ENCODE measurements around the gene HBP1. TPM values are rescaled to one million over a fixed set of nuclear protein-coding genes. Genes with fewer than 3 reads are reported as not detected.
"Not testable (repeated sequence)": the region's sequence is repeated elsewhere in the genome, so short reads cannot be mapped to it uniquely, and the experiment has no call there.

The HBP1 gene
- total and polyA plus RNA-seq, 2 experiments from 2014 or later = 36.0 to 52.8 TPM

DNA sequence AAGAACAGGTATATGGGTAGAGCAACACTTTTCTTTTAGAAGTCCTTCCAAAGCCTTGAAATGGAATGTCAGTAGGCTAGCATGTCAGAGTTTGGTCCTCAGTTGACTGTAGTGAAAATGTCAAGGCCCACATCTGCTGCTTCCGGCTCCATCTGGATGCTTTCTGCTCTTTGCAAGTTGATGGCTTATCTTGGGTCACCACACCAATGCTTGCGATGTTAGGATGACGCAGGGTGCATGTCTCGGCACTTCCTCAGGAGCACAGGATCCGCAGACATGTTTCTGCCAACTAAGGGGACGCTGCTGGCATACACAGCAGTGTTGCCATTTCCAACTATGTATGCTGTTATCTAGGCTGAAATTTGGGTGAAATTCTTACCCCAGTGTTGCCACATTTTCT, 14.0 kb upstream of the HBP1 start (continued):
- TF ChIP-seq, protein P1, sequence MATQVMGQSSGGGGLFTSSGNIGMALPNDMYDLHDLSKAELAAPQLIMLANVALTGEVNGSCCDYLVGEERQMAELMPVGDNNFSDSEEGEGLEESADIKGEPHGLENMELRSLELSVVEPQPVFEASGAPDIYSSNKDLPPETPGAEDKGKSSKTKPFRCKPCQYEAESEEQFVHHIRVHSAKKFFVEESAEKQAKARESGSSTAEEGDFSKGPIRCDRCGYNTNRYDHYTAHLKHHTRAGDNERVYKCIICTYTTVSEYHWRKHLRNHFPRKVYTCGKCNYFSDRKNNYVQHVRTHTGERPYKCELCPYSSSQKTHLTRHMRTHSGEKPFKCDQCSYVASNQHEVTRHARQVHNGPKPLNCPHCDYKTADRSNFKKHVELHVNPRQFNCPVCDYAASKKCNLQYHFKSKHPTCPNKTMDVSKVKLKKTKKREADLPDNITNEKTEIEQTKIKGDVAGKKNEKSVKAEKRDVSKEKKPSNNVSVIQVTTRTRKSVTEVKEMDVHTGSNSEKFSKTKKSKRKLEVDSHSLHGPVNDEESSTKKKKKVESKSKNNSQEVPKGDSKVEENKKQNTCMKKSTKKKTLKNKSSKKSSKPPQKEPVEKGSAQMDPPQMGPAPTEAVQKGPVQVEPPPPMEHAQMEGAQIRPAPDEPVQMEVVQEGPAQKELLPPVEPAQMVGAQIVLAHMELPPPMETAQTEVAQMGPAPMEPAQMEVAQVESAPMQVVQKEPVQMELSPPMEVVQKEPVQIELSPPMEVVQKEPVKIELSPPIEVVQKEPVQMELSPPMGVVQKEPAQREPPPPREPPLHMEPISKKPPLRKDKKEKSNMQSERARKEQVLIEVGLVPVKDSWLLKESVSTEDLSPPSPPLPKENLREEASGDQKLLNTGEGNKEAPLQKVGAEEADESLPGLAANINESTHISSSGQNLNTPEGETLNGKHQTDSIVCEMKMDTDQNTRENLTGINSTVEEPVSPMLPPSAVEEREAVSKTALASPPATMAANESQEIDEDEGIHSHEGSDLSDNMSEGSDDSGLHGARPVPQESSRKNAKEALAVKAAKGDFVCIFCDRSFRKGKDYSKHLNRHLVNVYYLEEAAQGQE (IDR thresholded peaks at IDR 0.05; ENCODE audit: unreplicated experiment) = no peak
- TF ChIP-seq CREB1 (CRISPR knock-in tag; IDR thresholded peaks at IDR 0.05; ENCODE audit: low read depth) (no peak), ZNF331 (CRISPR knock-in tag; IDR thresholded peaks at IDR 0.05; ENCODE audit: low read depth) (no peak), ZNF114 (CRISPR knock-in tag; IDR thresholded peaks at IDR 0.05) (no peak), EZH2phosphoT487 (IDR thresholded peaks at IDR 0.05; ENCODE audit: unreplicated experiment) (no peak), POLR2AphosphoS5 (IDR thresholded peaks at IDR 0.05; ENCODE audit: low read depth) (no peak), EZH2 (IDR thresholded peaks at IDR 0.05; ENCODE audit: low read depth, unreplicated experiment) (no peak), JUNB (IDR thresholded peaks at IDR 0.05; ENCODE audit: unreplicated experiment) (no peak), STAT1 (IDR thresholded peaks at IDR 0.05; ENCODE audit: unreplicated experiment) (no peak)
- TF ChIP-seq, protein P2, sequence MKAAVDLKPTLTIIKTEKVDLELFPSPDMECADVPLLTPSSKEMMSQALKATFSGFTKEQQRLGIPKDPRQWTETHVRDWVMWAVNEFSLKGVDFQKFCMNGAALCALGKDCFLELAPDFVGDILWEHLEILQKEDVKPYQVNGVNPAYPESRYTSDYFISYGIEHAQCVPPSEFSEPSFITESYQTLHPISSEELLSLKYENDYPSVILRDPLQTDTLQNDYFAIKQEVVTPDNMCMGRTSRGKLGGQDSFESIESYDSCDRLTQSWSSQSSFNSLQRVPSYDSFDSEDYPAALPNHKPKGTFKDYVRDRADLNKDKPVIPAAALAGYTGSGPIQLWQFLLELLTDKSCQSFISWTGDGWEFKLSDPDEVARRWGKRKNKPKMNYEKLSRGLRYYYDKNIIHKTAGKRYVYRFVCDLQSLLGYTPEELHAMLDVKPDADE (IDR thresholded peaks at IDR 0.05) = no peak

DNA sequence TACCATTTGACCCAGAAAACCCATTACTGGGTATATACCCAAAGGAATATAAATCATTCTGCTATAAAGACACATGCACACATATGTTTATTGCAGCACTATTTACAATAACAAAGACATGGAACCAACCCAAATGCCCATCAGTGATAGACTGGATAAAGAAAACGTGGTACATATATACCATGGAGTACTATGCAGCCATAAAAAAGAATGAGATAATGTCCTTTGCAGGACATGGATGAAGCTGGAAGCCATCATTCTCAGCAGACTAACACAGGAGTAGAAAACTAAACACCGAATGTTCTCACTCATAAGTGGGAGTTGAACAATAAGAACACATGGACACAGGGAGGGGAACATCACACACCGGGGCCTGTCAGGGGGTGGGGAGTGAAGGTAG, 13.1 kb upstream of the HBP1 start:
- not testable (repeated sequence) for ATAC-seq

DNA sequence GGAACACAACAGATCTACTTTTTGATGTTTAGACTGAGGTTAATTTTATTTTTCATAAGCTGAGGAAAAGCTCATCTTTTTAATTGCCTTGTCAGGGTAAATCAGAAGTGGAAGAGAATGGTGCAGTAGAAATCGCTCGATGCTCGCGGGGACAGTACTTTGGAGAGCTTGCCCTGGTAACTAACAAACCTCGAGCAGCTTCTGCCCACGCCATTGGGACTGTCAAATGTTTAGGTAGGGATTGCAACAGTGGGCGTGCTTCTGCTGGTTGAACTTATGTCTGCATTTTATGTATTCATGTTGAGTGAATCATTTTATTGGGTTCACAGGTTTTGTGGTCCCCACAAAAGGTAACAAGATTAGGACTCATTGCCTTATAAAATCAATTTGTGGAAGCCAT, 11.7 kb upstream of the HBP1 start:
- Histone ChIP-seq H4K20me1 (replicated peaks; ENCODE audit: insufficient read depth) (no peaks in the 10 kb centered on the region), H3K27me3 (ENCODE audit: insufficient read depth) (no peaks in the 10 kb centered on the region), H3K36me3 (ENCODE audit: insufficient read depth) (peaks cover 4% of the 10 kb centered on the region; the same call in 1 of the 2 replicates), H2AFZ (no peak overlapping the region), H3K4me1 (ENCODE audit: insufficient read depth) (no peaks in the 10 kb centered on the region), H3K79me2 (replicated peaks; ENCODE audit: insufficient read depth) (no peaks in the 10 kb centered on the region), H3F3A (replicated peaks; ENCODE audit: low read depth) (no peaks in the 10 kb centered on the region), H3K9me2 (ENCODE audit: insufficient read depth) (no peaks in the 10 kb centered on the region), H3K4me2 (no peak overlapping the region), H3K4me3 (no peak overlapping the region), H3K27ac (ENCODE audit: low read depth) (no peak overlapping the region)
- H3K4me1 Mint-ChIP-seq = no peaks in the 10 kb centered on the region
- DNase-seq (ENCODE audit: low spot score) (no peak), ATAC-seq (no peak)
- H3K27ac Mint-ChIP-seq = no peak overlapping the region
- H3K27me3 Mint-ChIP-seq (ENCODE audit: insufficient read depth, low read depth, poor library complexity) = peaks cover 1% of the 10 kb centered on the region
- no peak overlapping the region for H3K4me3 Mint-ChIP-seq
- H3K9me3 Mint-ChIP-seq = no peaks in the 10 kb centered on the region; the same call in 2 of the 3 replicates
- H3K36me3 Mint-ChIP-seq (ENCODE audit: low read depth) = peaks cover 6% of the 10 kb centered on the region
- TF ChIP-seq NANOG (IDR thresholded peaks at IDR 0.05; ENCODE audit: borderline replicate concordance) = no peak
- TF ChIP-seq, protein P3, sequence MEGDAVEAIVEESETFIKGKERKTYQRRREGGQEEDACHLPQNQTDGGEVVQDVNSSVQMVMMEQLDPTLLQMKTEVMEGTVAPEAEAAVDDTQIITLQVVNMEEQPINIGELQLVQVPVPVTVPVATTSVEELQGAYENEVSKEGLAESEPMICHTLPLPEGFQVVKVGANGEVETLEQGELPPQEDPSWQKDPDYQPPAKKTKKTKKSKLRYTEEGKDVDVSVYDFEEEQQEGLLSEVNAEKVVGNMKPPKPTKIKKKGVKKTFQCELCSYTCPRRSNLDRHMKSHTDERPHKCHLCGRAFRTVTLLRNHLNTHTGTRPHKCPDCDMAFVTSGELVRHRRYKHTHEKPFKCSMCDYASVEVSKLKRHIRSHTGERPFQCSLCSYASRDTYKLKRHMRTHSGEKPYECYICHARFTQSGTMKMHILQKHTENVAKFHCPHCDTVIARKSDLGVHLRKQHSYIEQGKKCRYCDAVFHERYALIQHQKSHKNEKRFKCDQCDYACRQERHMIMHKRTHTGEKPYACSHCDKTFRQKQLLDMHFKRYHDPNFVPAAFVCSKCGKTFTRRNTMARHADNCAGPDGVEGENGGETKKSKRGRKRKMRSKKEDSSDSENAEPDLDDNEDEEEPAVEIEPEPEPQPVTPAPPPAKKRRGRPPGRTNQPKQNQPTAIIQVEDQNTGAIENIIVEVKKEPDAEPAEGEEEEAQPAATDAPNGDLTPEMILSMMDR (conservative IDR thresholded peaks at IDR 0.05; ENCODE audit: low read depth in 2 of 2) = no peak

More for the DNA sequence above, 13.1 kb upstream of the HBP1 start:
- not testable (repeated sequence) for H4K20me1 ChIP-seq (replicated peaks; ENCODE audit: insufficient read depth); H3K9me2 ChIP-seq (ENCODE audit: insufficient read depth); H3K27ac ChIP-seq (ENCODE audit: low read depth); H3K9me3 Mint-ChIP-seq; DNase-seq (ENCODE audit: low spot score); H3K4me1 Mint-ChIP-seq; H2AFZ ChIP-seq; H3K4me3 Mint-ChIP-seq; H3K4me3 ChIP-seq; H3K4me1 ChIP-seq (ENCODE audit: insufficient read depth); H3K4me2 ChIP-seq; H3K36me3 Mint-ChIP-seq (ENCODE audit: low read depth); H3K27me3 Mint-ChIP-seq (ENCODE audit: insufficient read depth, low read depth, poor library complexity); H3K79me2 ChIP-seq (replicated peaks; ENCODE audit: insufficient read depth); H3K27ac Mint-ChIP-seq; H3K36me3 ChIP-seq (ENCODE audit: insufficient read depth); H3K27me3 ChIP-seq (ENCODE audit: insufficient read depth); H3F3A ChIP-seq (replicated peaks; ENCODE audit: low read depth)
